ENCODE measurements around the gene LCE1F.

- TF ChIP-seq CTCF (IDR thresholded peaks at IDR 0.05; ENCODE audit: low read length) (no peak), EZH2 (optimal IDR thresholded peaks at IDR 0.05; ENCODE audit: low read depth, low read length) (no peak), EZH2phosphoT487 (IDR thresholded peaks at IDR 0.05; ENCODE audit: low read length) (no peak)
Measured at GRCh38 chr1:152752225-152752624, 22.7 kb upstream of the LCE1F start.
